ENCODE results near the gene PINK1.
"Not testable (repeated sequence)": the region's sequence is repeated elsewhere in the genome, so short reads cannot be mapped to it uniquely, and the experiment has no call there.

Gene PINK1

GRCh38 chr1:20633190-20634064 is at the start of gene PINK1:
TSS of gene PINK1 (plus strand) at chr1:20633458. CDS start at chr1:20633549, 91 bp downstream.
- peak; percentile 77 for DNase-seq (ENCODE audit: low spot score)

GRCh38 chr1:20584890-20585289 is 48.4 kb upstream of the PINK1 start:
- DNase-seq (ENCODE audit: low spot score) = no peak

- DNase-seq (ENCODE audit: low spot score) = no peak
These were observed 46.2 kb upstream of the PINK1 start for GRCh38 chr1:20586953-20587660.

GRCh38 chr1:20587661-20588053 is 45.6 kb upstream of the PINK1 start:
- no peak for DNase-seq (ENCODE audit: low spot score)

GRCh38 chr1:20588634-20589225 is 44.5 kb upstream of the PINK1 start, which contains the start of gene CDA:
TSS of gene CDA (plus strand) at chr1:20589097. CDS start at chr1:20589130, 33 bp downstream.
- DNase-seq (ENCODE audit: low spot score) = no peak

GRCh38 chr1:20589331-20590278 is 43.7 kb upstream of the PINK1 start:
- no peak for DNase-seq (ENCODE audit: low spot score)

- no peak for DNase-seq (ENCODE audit: low spot score)
These were observed 42.9 kb upstream of the PINK1 start for GRCh38 chr1:20590306-20590777.

- DNase-seq (ENCODE audit: low spot score) = no peak
These were observed 39.5 kb upstream of the PINK1 start for GRCh38 chr1:20593756-20594155.

GRCh38 chr1:20594746-20595145 is 38.5 kb upstream of the PINK1 start:
- DNase-seq (ENCODE audit: low spot score) = no peak

GRCh38 chr1:20596106-20596505 is 37.2 kb upstream of the PINK1 start:
- DNase-seq (ENCODE audit: low spot score) = no peak

- DNase-seq (ENCODE audit: low spot score) = no peak
These were observed 35.6 kb upstream of the PINK1 start for GRCh38 chr1:20597650-20598049.

- no peak for DNase-seq (ENCODE audit: low spot score)
These were observed 33.1 kb upstream of the PINK1 start for GRCh38 chr1:20600156-20600555.

- DNase-seq (ENCODE audit: low spot score) = no peak
These were observed 32.0 kb upstream of the PINK1 start for GRCh38 chr1:20601129-20601825.

GRCh38 chr1:20602851-20603450 is 30.3 kb upstream of the PINK1 start:
- DNase-seq (ENCODE audit: low spot score) = no peak

- no peak for DNase-seq (ENCODE audit: low spot score)
These were observed 29.5 kb upstream of the PINK1 start for GRCh38 chr1:20603504-20604464.

- DNase-seq (ENCODE audit: low spot score) = no peak
These were observed 28.6 kb upstream of the PINK1 start for GRCh38 chr1:20604678-20605077.

- not testable (repeated sequence) for DNase-seq (ENCODE audit: low spot score)
These were observed 26.3 kb upstream of the PINK1 start for GRCh38 chr1:20606801-20607570.

- DNase-seq (ENCODE audit: low spot score) = no peak
These were observed 23.7 kb upstream of the PINK1 start for GRCh38 chr1:20609541-20609940.

Data from CD4-positive, alpha-beta T cell treated with Interleukin-6 at 100 ng/mL for 8 hours (primary cell).